ENCODE measurements around the gene KLRC4.

DNA sequence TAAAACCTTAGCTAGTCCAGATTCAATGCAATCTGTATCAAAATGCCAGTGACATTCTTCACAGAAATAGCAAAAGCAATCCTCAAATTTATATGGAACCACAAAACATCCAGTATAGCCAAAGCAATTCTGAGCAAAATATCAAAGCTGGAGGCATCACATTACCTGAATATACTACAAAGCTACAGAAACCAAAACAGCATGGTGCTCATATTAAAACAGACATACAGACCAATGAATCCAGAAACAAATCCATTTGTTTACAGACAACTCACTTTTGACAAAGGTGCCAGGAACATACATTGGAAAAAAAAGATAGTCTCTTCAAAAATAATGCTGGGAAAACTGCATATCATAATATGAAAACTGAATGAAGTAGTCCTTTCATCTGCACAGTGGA lies 4.8 kb downstream of the KLRC4 start:
- TF ChIP-seq POLR2AphosphoS5 (IDR thresholded peaks at IDR 0.05; ENCODE audit: borderline replicate concordance, low read depth, low read length) (no peak), EZH2 (IDR thresholded peaks at IDR 0.05) (no peak)

Data from SK-N-MC (cell line).